Ovary (tissue), 9 donors: ENCODE measurements around the gene LANCL2. TPM values are rescaled to one million over a fixed set of nuclear protein-coding genes. Genes with fewer than 3 reads are reported as not detected.

Experiments
- DNase-seq, 5 donors: peaks; one replicate each; pipeline ENCODE4 v3.0.0-alpha.2; 2019 to 2020
- H3K27ac ChIP-seq, 2 donors: fragments of 200-600 bp; one replicate each; pipeline versions ENCODE4 v1.5.1 to v1.8.0; 2019 to 2022
- H3K27me3 ChIP-seq: fragments of 200-600 bp; one replicate; pipeline ENCODE4 v1.8.0; 2022
- H3K36me3 ChIP-seq: fragments of 200-600 bp; sonication (generic); one replicate; pipeline ENCODE4 v1.5.1; 2019
- H3K4me1 ChIP-seq: one replicate; pipeline ENCODE4 v1.8.1; 2013; ENCODE audit warnings: mild to moderate bottlenecking, moderate library complexity; ENCODE audit not compliant: insufficient read depth
- H3K4me3 ChIP-seq: fragments of 200-600 bp; sonication (generic); one replicate; pipeline ENCODE4 v1.5.1; 2017
- H3K9me3 ChIP-seq, 2 donors: fragments of 200-600 bp in 1 of 2; sonication (generic) in 1 of 2; one replicate each; pipeline versions ENCODE4 v1.5.1 to v1.8.1; 2013 to 2019; ENCODE audit warnings: mild to moderate bottlenecking in 1 of 2, moderate library complexity in 1 of 2
- EP300 ChIP-seq: sonication (generic); formaldehyde crosslinking; IDR thresholded peaks from one replicate; pipeline ENCODE4 v1.6.1; 2017; ENCODE audit warnings: antibody characterized with exemption
- POLR2A ChIP-seq: fragments of 450-650 bp; IDR thresholded peaks from one replicate; pipeline ENCODE4 v1.6.1; 2017; ENCODE audit warnings: antibody characterized with exemption, mild to moderate bottlenecking, moderate library complexity
- WGBS, 3 donors: extraction: QIAGEN DNeasy Blood & Tissue Kit in 1 of 3; methylation state at CpG; one replicate each; pipeline versions ENCODE4 v1.1.5 to v1.1.7; 2013 to 2017; 5-methylcytosine and 5-hydroxymethylcytosine counted together
- intact Hi-C, 4 donors: fragments of 100-400 bp; cut with DNase I; formaldehyde crosslinking; loops; one replicate each; pipeline versions ENCODE4 v1.11.0 to v1.15.1; 2022 to 2023
- polyA plus RNA-seq, 2 donors: library from polyadenylated mRNA; stranded (reverse); fragments of 200-250 nt in 1 of 2; fragments of 350-450 nt in 1 of 2; fragmentation: Illumina TruSeq in 1 of 2; extraction: RNeasy Lipid Tissue Mini Kit (QIAGEN cat#74804) in 1 of 2; gene quantifications; one replicate each; pipeline ENCODE4 v1.2.3, GENCODE V29; 2013 to 2014
- total RNA-seq, 7 donors: library from RNA; depleted of rRNA in 2 of 7; stranded (reverse); fragments of >200 nt in 2 of 7; fragmentation: NEBNext Ultra II Directional in 3 of 7; extraction: Animal tissue kit (Norgen Biotek cat#: 25700) in 3 of 7; gene quantifications; one replicate each; pipeline versions ENCODE4 v1.1.0 to v1.2.4, GENCODE V29; 2016 to 2023
- TF ChIP-seq, protein P1 (sequence below), 3 donors: fragments of 450-650 bp in 2 of 3; fragments of 200-600 bp in 1 of 3; IDR thresholded peaks; one replicate each; pipeline versions ENCODE4 v1.5.1 to v1.8.0; 2016 to 2022; ENCODE audit warnings: antibody characterized with exemption in 3 of 3, mild to moderate bottlenecking in 1 of 3
- donor health status: DM: no; HTN: no; CAD: no; lungs with moderate emphysema.
- donor health status: DM: no; HTN: no; CAD: no.
- donor health status: Bipolar disorder and iron deficiency.
- donor health status: DM: yes; HTN: yes; CAD: no.
- donor health status: DM: no; HTN: no; CAD: no.
- donor health status: DM: yes; HTN: yes; CAD: no.

The LANCL2 gene
- total and polyA plus RNA-seq, 9 donors, result 7.5 to 20.4 (median 16.8) TPM

DNA sequence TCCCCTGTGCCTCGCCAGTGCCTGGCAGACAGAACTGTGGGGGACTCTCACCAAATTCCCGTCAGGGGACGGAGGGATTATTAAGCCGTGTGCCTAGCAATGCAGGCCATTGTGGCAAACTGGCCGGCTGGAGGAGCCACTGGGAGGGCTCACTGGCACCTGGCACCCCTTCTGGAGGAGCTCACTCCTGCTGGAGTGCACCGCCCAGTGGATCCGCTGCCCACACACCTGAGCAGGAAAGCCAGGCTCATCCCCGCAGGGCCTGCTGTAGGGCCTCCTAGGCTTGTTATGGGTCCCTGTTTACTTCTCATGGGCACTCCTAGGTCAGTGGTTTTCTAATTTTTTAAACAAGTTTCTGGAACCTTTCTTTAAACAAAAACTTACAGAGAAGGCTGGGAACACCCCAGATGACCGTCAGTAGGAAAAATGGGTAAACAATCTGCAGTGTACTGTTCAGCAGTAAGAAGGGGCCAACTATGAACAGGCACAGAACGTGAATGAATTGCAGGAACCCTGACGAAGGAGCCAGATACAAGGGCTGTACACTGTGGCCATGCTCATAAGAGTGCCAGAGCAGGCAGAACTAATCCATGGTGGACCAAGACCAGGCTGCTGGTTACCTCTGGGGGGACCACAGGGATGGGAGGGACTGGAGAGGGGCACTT is 64.8 kb downstream of the LANCL2 start:
- TF ChIP-seq POLR2A (no peak), EP300 (no peak)
- TF ChIP-seq, protein P1, sequence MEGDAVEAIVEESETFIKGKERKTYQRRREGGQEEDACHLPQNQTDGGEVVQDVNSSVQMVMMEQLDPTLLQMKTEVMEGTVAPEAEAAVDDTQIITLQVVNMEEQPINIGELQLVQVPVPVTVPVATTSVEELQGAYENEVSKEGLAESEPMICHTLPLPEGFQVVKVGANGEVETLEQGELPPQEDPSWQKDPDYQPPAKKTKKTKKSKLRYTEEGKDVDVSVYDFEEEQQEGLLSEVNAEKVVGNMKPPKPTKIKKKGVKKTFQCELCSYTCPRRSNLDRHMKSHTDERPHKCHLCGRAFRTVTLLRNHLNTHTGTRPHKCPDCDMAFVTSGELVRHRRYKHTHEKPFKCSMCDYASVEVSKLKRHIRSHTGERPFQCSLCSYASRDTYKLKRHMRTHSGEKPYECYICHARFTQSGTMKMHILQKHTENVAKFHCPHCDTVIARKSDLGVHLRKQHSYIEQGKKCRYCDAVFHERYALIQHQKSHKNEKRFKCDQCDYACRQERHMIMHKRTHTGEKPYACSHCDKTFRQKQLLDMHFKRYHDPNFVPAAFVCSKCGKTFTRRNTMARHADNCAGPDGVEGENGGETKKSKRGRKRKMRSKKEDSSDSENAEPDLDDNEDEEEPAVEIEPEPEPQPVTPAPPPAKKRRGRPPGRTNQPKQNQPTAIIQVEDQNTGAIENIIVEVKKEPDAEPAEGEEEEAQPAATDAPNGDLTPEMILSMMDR (IDR thresholded peaks at IDR 0.05), result no peak
- H3K9me3 ChIP-seq, result no peaks in the 10 kb centered on the region
- DNase-seq, result no peak
- intact Hi-C loops, result no loop called here
- H3K4me3 ChIP-seq, result no peak overlapping the region
- no peaks in the 10 kb centered on the region for H3K36me3 ChIP-seq
- peak overlapping the region in 1 of 2 donors; percentile 80 for H3K27ac ChIP-seq
- H3K4me1 ChIP-seq, result peaks cover 8% of the 10 kb centered on the region
- H3K27me3 ChIP-seq, result no peaks in the 10 kb centered on the region
- WGBS, 3 donors, result 16 to 38% (median 20%) methylated on average over 11 of the region's 11 CpGs

DNA sequence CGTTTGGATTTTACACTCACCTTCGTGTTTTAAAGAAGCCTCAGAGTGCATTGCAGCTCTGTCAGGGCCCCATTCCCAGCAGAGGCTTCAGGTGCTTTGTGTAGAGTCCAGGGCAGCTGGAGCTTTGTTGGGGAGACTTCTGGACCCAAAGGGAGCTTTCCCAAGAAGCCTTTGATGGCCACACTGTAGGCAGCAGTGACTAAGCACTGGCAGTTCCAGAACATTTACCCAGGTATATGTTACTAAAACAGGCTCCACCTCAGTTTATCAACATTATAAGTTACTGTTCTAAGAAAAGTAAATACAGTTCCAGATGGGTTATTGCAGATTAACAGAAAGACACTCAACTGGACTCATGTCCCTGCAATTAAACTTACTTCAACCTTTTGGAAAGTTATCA is 66.8 kb downstream of the LANCL2 start:
- DNase-seq, result no peak
- Histone ChIP-seq H3K9me3 (no peaks in the 10 kb centered on the region), H3K4me3 (no peak overlapping the region), H3K27ac (no peak overlapping the region), H3K27me3 (no peaks in the 10 kb centered on the region), H3K36me3 (no peaks in the 10 kb centered on the region), H3K4me1 (peaks cover 8% of the 10 kb centered on the region)
- TF ChIP-seq, protein P1 (IDR thresholded peaks at IDR 0.05), result no peak
- TF ChIP-seq EP300 (no peak), POLR2A (no peak)
- WGBS, 3 donors, result 11 to 40% (median 33%) methylated on average over 2 of the region's 2 CpGs
- intact Hi-C loops, result no loop called here

DNA sequence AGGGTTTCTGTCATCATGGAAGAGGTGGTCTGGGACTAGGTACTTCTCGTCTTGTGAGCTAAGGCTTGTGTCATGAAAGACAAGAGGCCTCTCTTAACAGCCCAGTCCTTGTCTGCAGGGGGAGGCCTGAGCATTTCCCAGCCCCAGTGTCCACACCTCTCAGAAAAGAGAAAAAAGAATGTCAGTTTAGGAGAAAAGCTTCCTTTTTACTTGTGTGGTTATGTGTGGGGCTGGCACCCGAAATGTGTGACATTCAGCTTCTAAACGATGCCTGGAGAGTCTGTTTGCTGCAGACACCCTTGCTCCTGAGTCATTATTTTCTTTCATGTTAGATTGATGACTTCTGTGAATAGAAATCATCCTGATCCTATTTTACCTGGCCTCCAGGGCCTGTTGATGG is 67.4 kb downstream of the LANCL2 start:
- no peak for DNase-seq
- no peaks in the 10 kb centered on the region for H3K36me3 ChIP-seq
- 62 to 72% (median 68%) methylated on average over 3 of the region's 3 CpGs for WGBS, 3 donors
- no peak overlapping the region for H3K27ac ChIP-seq
- no peak overlapping the region for H3K4me3 ChIP-seq
- H3K4me1 ChIP-seq, result peaks cover 8% of the 10 kb centered on the region
- H3K27me3 ChIP-seq, result no peaks in the 10 kb centered on the region
- intact Hi-C loops, result no loop called here
- no peaks in the 10 kb centered on the region for H3K9me3 ChIP-seq
- TF ChIP-seq, protein P1 (IDR thresholded peaks at IDR 0.05), result no peak
- TF ChIP-seq POLR2A (no peak), EP300 (no peak)

GRCh38 chr7:55432939-55433784 is 68.0 kb downstream of the LANCL2 start:
- DNase-seq, result no peak
- 51 to 57% (median 52%) methylated on average over 13 of the region's 13 CpGs for WGBS, 3 donors
- intact Hi-C loops, result no loop called here

More at GRCh38 chr7:55432939-55433784, 68.0 kb downstream of the LANCL2 start:
- H3K27me3 ChIP-seq, result no peaks in the 10 kb centered on the region
- H3K27ac ChIP-seq, result no peak overlapping the region
- H3K36me3 ChIP-seq, result no peaks in the 10 kb centered on the region
- TF ChIP-seq, protein P1 (IDR thresholded peaks at IDR 0.05), result no peak
- no peak for TF ChIP-seq EP300
- TF ChIP-seq POLR2A, result no peak
- no peak overlapping the region for H3K4me3 ChIP-seq
- no peaks in the 10 kb centered on the region for H3K9me3 ChIP-seq
- peaks cover 8% of the 10 kb centered on the region for H3K4me1 ChIP-seq
